Transverse colon (tissue), 4 donors: ENCODE measurements around the gene DPP9.
A peak's percentile ranks its signal among the peaks of the same experiment; 100 is the strongest.

Source experiments
- CTCF ChIP-seq, 5 experiments: fragments of 200-600 bp in 3 of 5; fragments of 450-650 bp in 2 of 5; sonication (generic) in 3 of 5; IDR thresholded peaks; 1 replicate in 2 of 5; 2 replicates in 3 of 5; pipeline ENCODE4 v1.5.1; 2016 to 2017; ENCODE audit warnings: antibody characterized with exemption in 5 of 5, inconsistent platforms in 3 of 5, mild to moderate bottlenecking in 2 of 5, moderate library complexity in 1 of 5
- POLR2A ChIP-seq: fragments of 450-650 bp; IDR thresholded peaks from one replicate; pipeline ENCODE4 v1.6.1; 2016; ENCODE audit warnings: antibody characterized with exemption, mild to moderate bottlenecking, moderate library complexity
- POLR2AphosphoS5 ChIP-seq, 3 donors: sonication (generic); formaldehyde crosslinking; IDR thresholded peaks; one replicate each; pipeline ENCODE4 v1.6.1; 2016; ENCODE audit warnings: antibody characterized with exemption in 3 of 3

- TF ChIP-seq POLR2A (no peak), CTCF (IDR thresholded peaks at IDR 0.05) (no peak), POLR2AphosphoS5 (IDR thresholded peaks at IDR 0.05) (peak in 1 of 3 donors; percentile 3)
Measured at GRCh38 chr19:4638828-4639530, 84.7 kb downstream of the DPP9 start, which contains the start of gene TNFAIP8L1.
